Neutrophil (primary cell): Measurements from ENCODE around the gene PSMG4.

ENCODE experiments used
- H3K27ac ChIP-seq: fragments of 200-600 bp; sonication (generic); 2 replicates; pipeline ENCODE4 v1.5.1; 2016; ENCODE audit warnings: mild to moderate bottlenecking, moderate library complexity
- H3K27me3 ChIP-seq: fragments of 200-600 bp; sonication (generic); 2 replicates; pipeline ENCODE4 v1.6.0; 2016; ENCODE audit warnings: mild to moderate bottlenecking
- H3K36me3 ChIP-seq: fragments of 200-600 bp; sonication (generic); 2 replicates; pipeline ENCODE4 v1.5.1; 2017
- H3K4me1 ChIP-seq, 2 experiments: fragments of 200-600 bp in 1 of 2; sonication (generic) in 1 of 2; 1 replicate in 1 of 2; 2 replicates in 1 of 2; pipeline versions ENCODE4 v1.5.1 to v1.6.1; 2013 to 2016; ENCODE audit warnings: low read depth in 1 of 2, low read length in 1 of 2, mild to moderate bottlenecking in 1 of 2, moderate library complexity in 1 of 2; ENCODE audit not compliant: control insufficient read depth in 1 of 2, insufficient read depth in 1 of 2
- H3K4me3 ChIP-seq, 2 experiments: fragments of 200-600 bp in 1 of 2; sonication (generic) in 1 of 2; 1 replicate in 1 of 2; 2 replicates in 1 of 2; pipeline ENCODE4 v1.5.1; 2013 to 2016; ENCODE audit warnings: low read depth in 1 of 2, low read length in 1 of 2, mild to moderate bottlenecking in 1 of 2, moderate library complexity in 1 of 2
- H3K9me3 ChIP-seq: fragments of 200-600 bp; sonication (generic); 2 replicates; pipeline ENCODE4 v1.5.1; 2016
- CTCF ChIP-seq: fragments of 200-600 bp; sonication (generic); IDR thresholded peaks from 2 replicates; pipeline ENCODE4 v1.5.1; 2016; ENCODE audit warnings: antibody characterized with exemption

Gene PSMG4

GRCh38 chr6:3299221-3299620, 40.5 kb downstream of the PSMG4 start:
- Histone ChIP-seq H3K36me3 (no peaks in the 10 kb centered on the region), H3K4me3 (no peak overlapping the region), H3K27me3 (peaks cover 16% of the 10 kb centered on the region), H3K4me1 (no peaks in the 10 kb centered on the region), H3K9me3 (no peaks in the 10 kb centered on the region), H3K27ac (no peak overlapping the region)
- TF ChIP-seq CTCF: no peak

DNA sequence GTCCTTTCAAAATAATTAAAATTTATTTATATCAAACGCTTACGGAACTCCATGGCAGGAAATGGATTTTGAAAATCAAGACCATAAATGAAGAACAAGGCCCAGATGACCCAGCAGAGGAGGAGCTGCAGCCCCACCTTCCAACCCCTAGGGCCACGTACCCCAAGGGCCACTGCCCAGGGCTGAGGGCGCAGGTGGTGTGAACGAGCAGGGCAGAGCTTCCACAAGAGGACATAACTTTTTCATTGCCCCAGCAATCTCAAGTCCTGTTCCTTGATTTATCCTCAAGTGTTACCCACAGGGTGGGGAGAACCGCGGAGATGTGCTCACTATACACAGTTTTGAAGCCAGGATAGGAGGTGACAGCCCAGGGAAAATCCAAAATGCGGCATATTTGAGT, 42.8 kb downstream of the PSMG4 start:
- no peaks in the 10 kb centered on the region for H3K4me1 ChIP-seq
- no peaks in the 10 kb centered on the region for H3K36me3 ChIP-seq
- no peak overlapping the region for H3K27ac ChIP-seq
- peaks cover 16% of the 10 kb centered on the region for H3K27me3 ChIP-seq
- no peak for TF ChIP-seq CTCF
- H3K4me3 ChIP-seq: no peak overlapping the region
- no peaks in the 10 kb centered on the region for H3K9me3 ChIP-seq

GRCh38 chr6:3303795-3304411, 45.2 kb downstream of the PSMG4 start:
- Histone ChIP-seq H3K4me1 (no peaks in the 10 kb centered on the region), H3K27me3 (peaks cover 16% of the 10 kb centered on the region), H3K36me3 (no peaks in the 10 kb centered on the region), H3K27ac (no peak overlapping the region), H3K4me3 (no peak overlapping the region), H3K9me3 (no peaks in the 10 kb centered on the region)
- TF ChIP-seq CTCF: no peak

GRCh38 chr6:3304500-3305215, 45.9 kb downstream of the PSMG4 start:
- peaks cover 18% of the 10 kb centered on the region for H3K27me3 ChIP-seq
- no peak for TF ChIP-seq CTCF
- no peaks in the 10 kb centered on the region for H3K36me3 ChIP-seq
- no peaks in the 10 kb centered on the region for H3K9me3 ChIP-seq
- no peaks in the 10 kb centered on the region for H3K4me1 ChIP-seq
- H3K4me3 ChIP-seq: no peak overlapping the region
- no peak overlapping the region for H3K27ac ChIP-seq

GRCh38 chr6:3305216-3305565, 46.4 kb downstream of the PSMG4 start:
- peaks cover 22% of the 10 kb centered on the region for H3K27me3 ChIP-seq
- H3K27ac ChIP-seq: no peak overlapping the region
- no peaks in the 10 kb centered on the region for H3K9me3 ChIP-seq
- H3K4me3 ChIP-seq: no peak overlapping the region
- H3K4me1 ChIP-seq: no peaks in the 10 kb centered on the region
- TF ChIP-seq CTCF: no peak
- H3K36me3 ChIP-seq: no peaks in the 10 kb centered on the region
